ENCODE data around the gene MED31. TPM values are rescaled to one million over a fixed set of nuclear protein-coding genes. Genes with fewer than 3 reads are reported as not detected.

MED31 gene
- total RNA-seq, 2 donors from 2014 or later = 12.8 to 16.6 TPM

- H3K9ac ChIP-seq (ENCODE audit: extremely low read depth, low read length, poor library complexity, severe bottlenecking) = no peak overlapping the region
- Mint-ChIP-seq H3K27ac (no peak overlapping the region), H3K36me3 (ENCODE audit: low read depth) (no peaks in the 10 kb centered on the region), H3K9me3 (no peaks in the 10 kb centered on the region), H3K4me1 (peaks cover 3% of the 10 kb centered on the region), H3K4me3 (no peak overlapping the region), H3K27me3 (ENCODE audit: insufficient read depth) (peaks cover 15% of the 10 kb centered on the region)
- no peak overlapping the region for H3K27ac ChIP-seq (ENCODE audit: low read depth, low read length)
- no peak for DNase-seq
- no peaks in the 10 kb centered on the region for H3K4me1 ChIP-seq (ENCODE audit: control insufficient read depth, insufficient read depth, low read length)
- H3K4me3 ChIP-seq (ENCODE audit: low read length) = no peak overlapping the region
- no peaks in the 10 kb centered on the region for H3K9me3 ChIP-seq (ENCODE audit: control insufficient read depth, low read length)
- no peaks in the 10 kb centered on the region for H3K36me3 ChIP-seq (ENCODE audit: control insufficient read depth, insufficient read depth, low read length)
- H3K27me3 ChIP-seq (ENCODE audit: control insufficient read depth, insufficient read depth, low read length, poor library complexity, severe bottlenecking) = no peaks in the 10 kb centered on the region
- WGBS, 2 experiments (ENCODE audit: insufficient coverage in 1 of 2, insufficient read length in 1 of 2) = 91 to 94% methylated on average over 11 of the region's 11 CpGs
- TF ChIP-seq CTCF (conservative IDR thresholded peaks at IDR 0.05) = no peak
Observed at GRCh38 chr17:6698004-6698403, 46.6 kb upstream of the MED31 start.

- H3K36me3 Mint-ChIP-seq (ENCODE audit: low read depth) = no peaks in the 10 kb centered on the region
- H3K4me3 Mint-ChIP-seq = no peak overlapping the region
- peak; percentile 35 for DNase-seq
- TF ChIP-seq CTCF (conservative IDR thresholded peaks at IDR 0.05) = no peak
- no peaks in the 10 kb centered on the region for H3K4me1 ChIP-seq (ENCODE audit: control insufficient read depth, insufficient read depth, low read length)
- H3K27ac ChIP-seq (ENCODE audit: low read depth, low read length) = no peak overlapping the region
- no peaks in the 10 kb centered on the region for H3K9me3 ChIP-seq (ENCODE audit: control insufficient read depth, low read length)
- peaks cover 17% of the 10 kb centered on the region for H3K27me3 Mint-ChIP-seq (ENCODE audit: insufficient read depth)
- H3K4me1 Mint-ChIP-seq = peaks cover 3% of the 10 kb centered on the region
- no peaks in the 10 kb centered on the region for H3K36me3 ChIP-seq (ENCODE audit: control insufficient read depth, insufficient read depth, low read length)
- no peak overlapping the region for H3K9ac ChIP-seq (ENCODE audit: extremely low read depth, low read length, poor library complexity, severe bottlenecking)
- no peak overlapping the region for H3K4me3 ChIP-seq (ENCODE audit: low read length)
- peaks cover 8% of the 10 kb centered on the region for H3K27me3 ChIP-seq (ENCODE audit: control insufficient read depth, insufficient read depth, low read length, poor library complexity, severe bottlenecking)
- H3K27ac Mint-ChIP-seq = no peak overlapping the region
- no peaks in the 10 kb centered on the region for H3K9me3 Mint-ChIP-seq
- 81 to 90% methylated on average over 5 of the region's 5 CpGs for WGBS, 2 experiments (ENCODE audit: insufficient coverage in 1 of 2, insufficient read length in 1 of 2)
Observed at GRCh38 chr17:6696906-6697305, 45.5 kb upstream of the MED31 start.

GRCh38 chr17:6695565-6695964, 44.2 kb upstream of the MED31 start:
- no peak overlapping the region for H3K4me3 Mint-ChIP-seq
- peaks cover 1% of the 10 kb centered on the region for H3K4me1 Mint-ChIP-seq
- H3K27me3 Mint-ChIP-seq (ENCODE audit: insufficient read depth) = peaks cover 28% of the 10 kb centered on the region
- Histone ChIP-seq H3K27ac (ENCODE audit: low read depth, low read length) (no peak overlapping the region), H3K9me3 (ENCODE audit: control insufficient read depth, low read length) (no peaks in the 10 kb centered on the region), H3K27me3 (ENCODE audit: control insufficient read depth, insufficient read depth, low read length, poor library complexity, severe bottlenecking) (peaks cover 12% of the 10 kb centered on the region), H3K36me3 (ENCODE audit: control insufficient read depth, insufficient read depth, low read length) (no peaks in the 10 kb centered on the region), H3K4me3 (ENCODE audit: low read length) (no peak overlapping the region), H3K9ac (ENCODE audit: extremely low read depth, low read length, poor library complexity, severe bottlenecking) (no peak overlapping the region), H3K4me1 (ENCODE audit: control insufficient read depth, insufficient read depth, low read length) (no peaks in the 10 kb centered on the region)
- no peaks in the 10 kb centered on the region for H3K36me3 Mint-ChIP-seq (ENCODE audit: low read depth)
- 90 to 100% methylated on average over 5 to 13 of the region's 13 CpGs for WGBS, 2 experiments (ENCODE audit: insufficient coverage in 1 of 2, insufficient read length in 1 of 2)
- H3K9me3 Mint-ChIP-seq = no peaks in the 10 kb centered on the region
- H3K27ac Mint-ChIP-seq = no peak overlapping the region
- no peak for DNase-seq
- no peak for TF ChIP-seq CTCF (conservative IDR thresholded peaks at IDR 0.05)

Measured in endodermal cell (in vitro differentiated cells).